H9 (cell line): ENCODE measurements around the gene RGL2. TPM values are rescaled to one million over a fixed set of nuclear protein-coding genes. Genes with fewer than 3 reads are reported as not detected.

Experiments used
- DNase-seq: peaks from one replicate; pipeline ENCODE4 v3.0.0-alpha.2; 2017
- H2AFZ ChIP-seq: one replicate; pipeline ENCODE4 v1.6.1; 2013; ENCODE audit warnings: mild to moderate bottlenecking, low read length, control low read depth, moderate library complexity
- H2AK5ac ChIP-seq: 2 replicates; pipeline ENCODE4 v1.6.1; 2013; ENCODE audit warnings: low read length, control low read depth, mixed read lengths; ENCODE audit not compliant: insufficient read length
- H2BK120ac ChIP-seq: one replicate; pipeline ENCODE4 v1.6.1; 2013; ENCODE audit warnings: low read depth, mild to moderate bottlenecking, low read length, control low read depth, inconsistent platforms; ENCODE audit not compliant: poor library complexity, severe bottlenecking
- H2BK12ac ChIP-seq: 2 replicates; pipeline ENCODE4 v1.6.1; 2013; ENCODE audit warnings: low read length, control low read depth, mixed read lengths, low read depth; ENCODE audit not compliant: insufficient read length
- H2BK15ac ChIP-seq: 2 replicates; pipeline ENCODE4 v1.6.1; 2013; ENCODE audit warnings: low read depth, low read length, control low read depth
- H2BK20ac ChIP-seq: one replicate; pipeline ENCODE4 v1.6.1; 2013; ENCODE audit warnings: low read depth, mild to moderate bottlenecking, low read length, control low read depth, inconsistent platforms; ENCODE audit not compliant: poor library complexity, severe bottlenecking
- H2BK5ac ChIP-seq: 2 replicates; pipeline ENCODE4 v1.6.1; 2013; ENCODE audit warnings: low read length, control low read depth, mixed read lengths; ENCODE audit not compliant: insufficient read length
- H3K14ac ChIP-seq: 2 replicates; pipeline ENCODE4 v1.6.1; 2013; ENCODE audit warnings: low read length, control low read depth; ENCODE audit not compliant: insufficient read depth
- H3K18ac ChIP-seq: 2 replicates; pipeline ENCODE4 v1.6.1; 2013; ENCODE audit warnings: low read depth, mild to moderate bottlenecking, mixed read lengths, low read length, control low read depth; ENCODE audit not compliant: insufficient read length
- H3K23ac ChIP-seq: 2 replicates; pipeline ENCODE4 v1.6.1; 2013; ENCODE audit warnings: low read length, control low read depth, mixed read lengths, low read depth; ENCODE audit not compliant: insufficient read length
- H3K23me2 ChIP-seq: 2 replicates; pipeline ENCODE4 v1.6.1; 2013; ENCODE audit warnings: low read depth, mild to moderate bottlenecking, mixed read lengths, low read length, control low read depth; ENCODE audit not compliant: insufficient read length, poor library complexity, severe bottlenecking
- H3K27ac ChIP-seq: 2 replicates; pipeline ENCODE4 v1.5.1; 2013; ENCODE audit warnings: low read length, control low read depth, mixed read lengths, low read depth; ENCODE audit not compliant: insufficient read length
- H3K27me3 ChIP-seq: 2 replicates; pipeline ENCODE4 v1.6.1; 2013; ENCODE audit warnings: low read length, control low read depth, inconsistent platforms; ENCODE audit not compliant: insufficient read depth
- H3K4ac ChIP-seq: 2 replicates; pipeline ENCODE4 v1.6.1; 2013; ENCODE audit warnings: low read depth, mild to moderate bottlenecking, control low read depth, inconsistent platforms, low read length, moderate library complexity
- H3K4me1 ChIP-seq: 2 replicates; pipeline ENCODE4 v1.6.1; 2013; ENCODE audit warnings: low read length, control low read depth, inconsistent platforms; ENCODE audit not compliant: insufficient read depth
- H3K4me2 ChIP-seq: 2 replicates; pipeline ENCODE4 v1.6.1; 2013; ENCODE audit warnings: low read length, control low read depth, mixed read lengths; ENCODE audit not compliant: insufficient read length, insufficient read depth
- H3K56ac ChIP-seq: 2 replicates; pipeline ENCODE4 v1.6.1; 2013; ENCODE audit warnings: low read depth, mild to moderate bottlenecking, mixed read lengths, low read length, control low read depth; ENCODE audit not compliant: insufficient read length
- H3K79me1 ChIP-seq: 2 replicates; pipeline ENCODE4 v1.6.1; 2013; ENCODE audit warnings: low read depth, mild to moderate bottlenecking, moderate library complexity, low read length, control low read depth, inconsistent platforms; ENCODE audit not compliant: insufficient read depth, poor library complexity, severe bottlenecking
- H3K79me2 ChIP-seq: 2 replicates; pipeline ENCODE4 v1.6.1; 2013; ENCODE audit warnings: low read length, control low read depth, inconsistent platforms; ENCODE audit not compliant: insufficient read depth
- H3K9ac ChIP-seq: 2 replicates; pipeline ENCODE4 v1.6.1; 2013; ENCODE audit warnings: low read length, control low read depth, mixed read lengths; ENCODE audit not compliant: insufficient read length; ENCODE audit errors: extremely low read depth
- H3K9me3 ChIP-seq: one replicate; pipeline ENCODE4 v1.6.1; 2013; ENCODE audit warnings: low read depth, low read length, inconsistent platforms; ENCODE audit not compliant: control insufficient read depth
- H3T11ph ChIP-seq: one replicate; pipeline ENCODE4 v1.6.1; 2013; ENCODE audit warnings: mild to moderate bottlenecking, low read length, control low read depth, inconsistent platforms
- H4K20me1 ChIP-seq: one replicate; pipeline ENCODE4 v1.6.1; 2013; ENCODE audit not compliant: control insufficient read depth, insufficient read length, insufficient read depth
- H4K5ac ChIP-seq: 2 replicates; pipeline ENCODE4 v1.6.1; 2013; ENCODE audit warnings: low read depth, mild to moderate bottlenecking, mixed read lengths, low read length, control low read depth; ENCODE audit not compliant: insufficient read length
- H4K8ac ChIP-seq: replicated peaks from 2 replicates; pipeline ENCODE4 v1.6.1; 2013; ENCODE audit warnings: low read length, control low read depth, mixed read lengths, low read depth; ENCODE audit not compliant: insufficient read length
- H4K91ac ChIP-seq: 2 replicates; pipeline ENCODE4 v1.6.1; 2013; ENCODE audit warnings: low read depth, mild to moderate bottlenecking, moderate library complexity, mixed read lengths, low read length, control low read depth; ENCODE audit not compliant: insufficient read length
- H3K27ac Mint-ChIP-seq, 3 experiments: 2 replicates in 2 of 3; 3 replicates in 1 of 3; pipeline ENCODE4 v1.8.0; 2020 to 2021; ENCODE audit warnings: mixed read lengths in 3 of 3, mild to moderate bottlenecking in 1 of 3, moderate library complexity in 1 of 3
- H3K27me3 Mint-ChIP-seq: 2 replicates; pipeline ENCODE4 v1.8.0; 2021; ENCODE audit warnings: low read depth, mild to moderate bottlenecking, moderate library complexity, mixed read lengths
- H3K36me3 Mint-ChIP-seq, 3 experiments: 2 replicates in 2 of 3; 3 replicates in 1 of 3; pipeline ENCODE4 v1.8.0; 2020 to 2021; ENCODE audit warnings: low read depth in 3 of 3, mixed read lengths in 3 of 3; ENCODE audit not compliant: insufficient read depth in 1 of 3
- H3K4me1 Mint-ChIP-seq, 2 experiments: 2 replicates each; pipeline ENCODE4 v1.8.0; 2020; ENCODE audit warnings: mixed read lengths in 2 of 2
- H3K4me3 Mint-ChIP-seq, 2 experiments: 2 replicates in 1 of 2; 3 replicates in 1 of 2; pipeline ENCODE4 v1.8.0; 2020 to 2021; ENCODE audit warnings: mild to moderate bottlenecking in 2 of 2, mixed read lengths in 2 of 2, moderate library complexity in 1 of 2
- H3K9me3 Mint-ChIP-seq, 2 experiments: 2 replicates in 1 of 2; 3 replicates in 1 of 2; pipeline ENCODE4 v1.8.0; 2020; ENCODE audit warnings: mild to moderate bottlenecking in 2 of 2, mixed read lengths in 2 of 2, moderate library complexity in 1 of 2
- WGBS: extraction: QIAGEN DNeasy Blood & Tissue Kit; methylation state at CpG from one replicate; pipeline ENCODE4 v1.1.7; 2013; ENCODE audit warnings: missing lambda C conversion rate, low lambda C conversion rate, mixed read lengths; ENCODE audit not compliant: insufficient read length; ENCODE audit errors: extremely low coverage; 5-methylcytosine and 5-hydroxymethylcytosine counted together
- total RNA-seq: library from RNA; stranded (reverse); gene quantifications from 2 replicates; pipeline ENCODE4 v1.2.1, GENCODE V29; 2021
- TF ChIP-seq, protein P1 (sequence below): fragments of 200-600 bp; sonication (generic); conservative IDR thresholded peaks from 3 replicates; pipeline ENCODE4 v1.8.0; 2021; ENCODE audit warnings: antibody characterized with exemption, mild to moderate bottlenecking

The RGL2 gene
- total RNA-seq, 1 experiment from 2014 or later, result 74.3 TPM

DNA sequence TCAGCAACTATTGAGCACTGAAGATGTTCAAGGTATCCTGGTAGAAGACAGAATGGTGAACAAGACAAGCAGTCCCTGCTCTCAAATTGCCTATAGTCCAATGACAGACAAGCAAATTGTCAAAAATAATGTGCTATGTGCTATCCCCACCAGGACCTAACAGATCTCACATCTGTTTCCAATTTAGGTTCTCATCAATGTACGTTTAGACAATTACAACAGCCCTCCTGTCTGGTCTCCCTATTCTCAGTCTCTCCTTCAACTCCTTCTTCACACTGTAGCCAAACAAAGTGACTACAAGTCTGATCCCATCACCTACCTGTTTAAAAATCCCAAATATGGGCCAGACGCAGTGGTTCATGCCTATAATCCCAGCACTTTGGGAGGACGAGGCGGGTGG lies 7.6 kb upstream of the RGL2 start:
- no peak overlapping the region for H4K91ac ChIP-seq
- peaks cover 2 to 12% (median 5%) of the 10 kb centered on the region in 3 experiments; a peak in 5 of 7 replicates for H3K36me3 Mint-ChIP-seq
- no peak for DNase-seq
- H3K27ac Mint-ChIP-seq, result no peak overlapping the region
- no peaks in the 10 kb centered on the region; the same call in 1 of the 2 replicates for H3K27me3 Mint-ChIP-seq
- H4K20me1 ChIP-seq, result no peaks in the 10 kb centered on the region
- H3K18ac ChIP-seq, result no peak overlapping the region
- H2BK5ac ChIP-seq, result no peak overlapping the region
- no peaks in the 10 kb centered on the region for H3K4me1 Mint-ChIP-seq
- H2BK15ac ChIP-seq, result no peak overlapping the region
- no peak overlapping the region for H2BK120ac ChIP-seq
- H4K5ac ChIP-seq, result no peak overlapping the region
- H3K56ac ChIP-seq, result no peak overlapping the region
- H3K79me2 ChIP-seq, result peaks cover 3% of the 10 kb centered on the region; the same call in 1 of the 2 replicates
- H3K27me3 ChIP-seq, result no peaks in the 10 kb centered on the region
- no peaks in the 10 kb centered on the region for H3K23me2 ChIP-seq
- no peaks in the 10 kb centered on the region for H3K9me3 ChIP-seq
- TF ChIP-seq, protein P1, sequence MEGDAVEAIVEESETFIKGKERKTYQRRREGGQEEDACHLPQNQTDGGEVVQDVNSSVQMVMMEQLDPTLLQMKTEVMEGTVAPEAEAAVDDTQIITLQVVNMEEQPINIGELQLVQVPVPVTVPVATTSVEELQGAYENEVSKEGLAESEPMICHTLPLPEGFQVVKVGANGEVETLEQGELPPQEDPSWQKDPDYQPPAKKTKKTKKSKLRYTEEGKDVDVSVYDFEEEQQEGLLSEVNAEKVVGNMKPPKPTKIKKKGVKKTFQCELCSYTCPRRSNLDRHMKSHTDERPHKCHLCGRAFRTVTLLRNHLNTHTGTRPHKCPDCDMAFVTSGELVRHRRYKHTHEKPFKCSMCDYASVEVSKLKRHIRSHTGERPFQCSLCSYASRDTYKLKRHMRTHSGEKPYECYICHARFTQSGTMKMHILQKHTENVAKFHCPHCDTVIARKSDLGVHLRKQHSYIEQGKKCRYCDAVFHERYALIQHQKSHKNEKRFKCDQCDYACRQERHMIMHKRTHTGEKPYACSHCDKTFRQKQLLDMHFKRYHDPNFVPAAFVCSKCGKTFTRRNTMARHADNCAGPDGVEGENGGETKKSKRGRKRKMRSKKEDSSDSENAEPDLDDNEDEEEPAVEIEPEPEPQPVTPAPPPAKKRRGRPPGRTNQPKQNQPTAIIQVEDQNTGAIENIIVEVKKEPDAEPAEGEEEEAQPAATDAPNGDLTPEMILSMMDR, result no peak
- no peak overlapping the region for H3T11ph ChIP-seq
- H3K9ac ChIP-seq, result no peak overlapping the region
- no peak overlapping the region for H2BK12ac ChIP-seq
- H2BK20ac ChIP-seq, result no peak overlapping the region
- no peaks in the 10 kb centered on the region for H3K9me3 Mint-ChIP-seq
- H3K4me3 Mint-ChIP-seq, result no peak overlapping the region; a peak in 1 of 5 replicates
- H2AK5ac ChIP-seq, result no peak overlapping the region
- no peak overlapping the region for H3K4me2 ChIP-seq
- H3K4ac ChIP-seq, result no peak overlapping the region
- no peak overlapping the region for H2AFZ ChIP-seq
- no peak overlapping the region for H3K27ac ChIP-seq
- no peaks in the 10 kb centered on the region for H3K79me1 ChIP-seq
- WGBS, result no CpG with 5 or more reads among the region's 4 CpGs
- H3K23ac ChIP-seq, result no peak overlapping the region
- H3K4me1 ChIP-seq, result no peaks in the 10 kb centered on the region
- no peak overlapping the region for H3K14ac ChIP-seq
- no peak overlapping the region for H4K8ac ChIP-seq
